GM12892 (cell line): ENCODE measurements around the gene LMOD3.

Experiments used
- POLR2A ChIP-seq: IDR thresholded peaks from 2 replicates; pipeline ENCODE4 v1.6.1; 2011; ENCODE audit warnings: low read depth, low read length, control low read depth
- POLR2AphosphoS5 ChIP-seq: IDR thresholded peaks from 2 replicates; pipeline ENCODE4 v1.6.1; 2011; ENCODE audit warnings: low read depth, low read length, control low read depth

DNA sequence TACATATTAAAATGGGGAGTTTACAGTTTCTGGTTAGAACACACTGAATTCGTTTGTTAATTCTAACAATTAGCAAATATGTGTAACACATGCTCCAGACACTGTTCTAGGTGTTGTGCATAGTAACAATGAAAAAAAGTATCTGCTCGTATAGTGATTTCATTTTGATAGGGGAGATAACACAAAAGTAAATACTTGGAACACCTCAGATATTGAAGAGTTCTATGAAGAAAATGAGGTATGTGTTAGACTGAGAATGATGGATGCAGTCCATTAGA lies 63.5 kb downstream of the LMOD3 start:
- no peak for TF ChIP-seq POLR2AphosphoS5
- no peak for TF ChIP-seq POLR2A
